ENCODE data around the gene C20orf144.
"Not testable (repeated sequence)": the region's sequence is repeated elsewhere in the genome, so short reads cannot be mapped to it uniquely, and the experiment has no call there.

The C20orf144 gene

GRCh38 chr20:33635341-33635740 is 26.8 kb upstream of the C20orf144 start:
- no peaks in the 10 kb centered on the region for H3K27me3 ChIP-seq (ENCODE audit: control insufficient read depth in 1 of 2, insufficient read depth in 2 of 2, low read length in 2 of 2)
- no peaks in the 10 kb centered on the region for H3K9me3 ChIP-seq (ENCODE audit: control insufficient read depth in 1 of 2, low read length in 2 of 2)
- no peaks in the 10 kb centered on the region for H3K4me1 ChIP-seq (ENCODE audit: control insufficient read depth in 1 of 2, insufficient read depth in 2 of 2, low read length in 2 of 2)
- H3K27ac ChIP-seq (ENCODE audit: low read depth, low read length): no peak overlapping the region
- H3K9ac ChIP-seq (ENCODE audit: low read depth in 1 of 2, low read length in 2 of 2): no peak overlapping the region
- H3K36me3 ChIP-seq (ENCODE audit: control insufficient read depth in 1 of 2, insufficient read depth in 2 of 2, low read length in 2 of 2): peaks cover 27 to 50% of the 10 kb centered on the region in 2 donors
- H3K4me3 ChIP-seq (ENCODE audit: low read depth in 1 of 2, low read length in 2 of 2): no peak overlapping the region

- Histone ChIP-seq H3K9ac (ENCODE audit: low read depth in 1 of 2, low read length in 2 of 2) (no peak overlapping the region), H3K36me3 (ENCODE audit: control insufficient read depth in 1 of 2, insufficient read depth in 2 of 2, low read length in 2 of 2) (peaks cover 20 to 50% of the 10 kb centered on the region in 2 donors), H3K27ac (ENCODE audit: low read depth, low read length) (no peak overlapping the region), H3K4me1 (ENCODE audit: control insufficient read depth in 1 of 2, insufficient read depth in 2 of 2, low read length in 2 of 2) (no peaks in the 10 kb centered on the region), H3K9me3 (ENCODE audit: control insufficient read depth in 1 of 2, low read length in 2 of 2) (no peaks in the 10 kb centered on the region), H3K4me3 (ENCODE audit: low read depth in 1 of 2, low read length in 2 of 2) (no peak overlapping the region), H3K27me3 (ENCODE audit: control insufficient read depth in 1 of 2, insufficient read depth in 2 of 2, low read length in 2 of 2) (no peaks in the 10 kb centered on the region)
These were observed 25.4 kb upstream of the C20orf144 start for GRCh38 chr20:33636776-33637175.

- H3K4me3 ChIP-seq (ENCODE audit: low read depth in 1 of 2, low read length in 2 of 2): no peak overlapping the region
- H3K9ac ChIP-seq (ENCODE audit: low read depth in 1 of 2, low read length in 2 of 2): no peak overlapping the region
- H3K36me3 ChIP-seq (ENCODE audit: control insufficient read depth in 1 of 2, insufficient read depth in 2 of 2, low read length in 2 of 2): peaks cover 30 to 72% of the 10 kb centered on the region in 2 donors
- no peaks in the 10 kb centered on the region for H3K27me3 ChIP-seq (ENCODE audit: control insufficient read depth in 1 of 2, insufficient read depth in 2 of 2, low read length in 2 of 2)
- no peaks in the 10 kb centered on the region for H3K4me1 ChIP-seq (ENCODE audit: control insufficient read depth in 1 of 2, insufficient read depth in 2 of 2, low read length in 2 of 2)
- no peaks in the 10 kb centered on the region for H3K9me3 ChIP-seq (ENCODE audit: control insufficient read depth in 1 of 2, low read length in 2 of 2)
- H3K27ac ChIP-seq (ENCODE audit: low read depth, low read length): no peak overlapping the region
These were observed 21.8 kb upstream of the C20orf144 start for GRCh38 chr20:33640287-33640686.

- H3K36me3 ChIP-seq (ENCODE audit: control insufficient read depth in 1 of 2, insufficient read depth in 2 of 2, low read length in 2 of 2): peaks cover 21 to 54% of the 10 kb centered on the region in 2 donors
These were observed 17.6 kb upstream of the C20orf144 start for GRCh38 chr20:33644313-33645071.

DNA sequence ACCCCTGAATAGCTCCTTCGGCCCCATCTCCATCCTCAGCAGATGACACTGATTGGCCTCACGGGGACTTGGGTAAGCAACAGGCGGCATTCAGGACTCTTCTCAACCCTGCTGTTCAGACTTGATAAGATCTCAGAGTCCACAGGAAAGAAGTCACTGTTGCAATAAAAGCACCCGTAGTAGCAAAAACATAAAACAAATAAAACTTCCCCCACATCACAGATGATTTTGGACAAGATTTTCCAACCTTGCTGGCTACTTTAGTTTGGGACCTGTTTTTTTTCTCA is 17.1 kb upstream of the C20orf144 start:
- Histone ChIP-seq H3K4me1 (ENCODE audit: control insufficient read depth in 1 of 2, insufficient read depth in 2 of 2, low read length in 2 of 2) (peaks cover 3 to 4% of the 10 kb centered on the region in 2 donors), H3K27ac (ENCODE audit: low read depth, low read length) (no peak overlapping the region), H3K27me3 (ENCODE audit: control insufficient read depth in 1 of 2, insufficient read depth in 2 of 2, low read length in 2 of 2) (no peaks in the 10 kb centered on the region), H3K36me3 (ENCODE audit: control insufficient read depth in 1 of 2, insufficient read depth in 2 of 2, low read length in 2 of 2) (peaks cover 18 to 49% of the 10 kb centered on the region in 2 donors), H3K9me3 (ENCODE audit: control insufficient read depth in 1 of 2, low read length in 2 of 2) (no peaks in the 10 kb centered on the region), H3K4me3 (ENCODE audit: low read depth in 1 of 2, low read length in 2 of 2) (no peak overlapping the region), H3K9ac (ENCODE audit: low read depth in 1 of 2, low read length in 2 of 2) (no peak overlapping the region)

More at GRCh38 chr20:33644313-33645071, 17.6 kb upstream of the C20orf144 start:
- no peak overlapping the region for H3K27ac ChIP-seq (ENCODE audit: low read depth, low read length)
- peaks cover 3% of the 10 kb centered on the region in 2 donors for H3K4me1 ChIP-seq (ENCODE audit: control insufficient read depth in 1 of 2, insufficient read depth in 2 of 2, low read length in 2 of 2)
- H3K9me3 ChIP-seq (ENCODE audit: control insufficient read depth in 1 of 2, low read length in 2 of 2): no peaks in the 10 kb centered on the region
- H3K4me3 ChIP-seq (ENCODE audit: low read depth in 1 of 2, low read length in 2 of 2): no peak overlapping the region
- H3K9ac ChIP-seq (ENCODE audit: low read depth in 1 of 2, low read length in 2 of 2): no peak overlapping the region
- no peaks in the 10 kb centered on the region for H3K27me3 ChIP-seq (ENCODE audit: control insufficient read depth in 1 of 2, insufficient read depth in 2 of 2, low read length in 2 of 2)

DNA sequence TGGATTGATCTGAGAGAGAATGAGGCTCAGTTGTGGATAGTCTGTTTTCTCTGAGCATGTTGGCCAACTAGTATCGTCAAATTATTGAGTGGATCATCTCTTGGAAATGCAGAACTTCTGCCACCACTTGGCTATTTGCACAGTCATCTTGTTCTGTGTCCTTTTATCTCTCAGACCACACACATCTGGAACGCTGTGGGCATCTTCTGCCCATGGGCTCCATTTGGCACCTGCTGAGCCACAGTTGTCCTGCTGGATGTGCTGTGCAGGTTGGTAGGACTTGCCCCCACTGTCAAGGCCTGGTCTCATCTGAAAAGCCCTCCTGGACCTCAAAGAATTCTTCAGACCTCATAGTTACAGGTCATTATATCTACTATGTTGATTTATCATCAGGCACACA is 16.7 kb upstream of the C20orf144 start:
- Histone ChIP-seq H3K36me3 (ENCODE audit: control insufficient read depth in 1 of 2, insufficient read depth in 2 of 2, low read length in 2 of 2) (peaks cover 18 to 45% of the 10 kb centered on the region in 2 donors), H3K4me1 (ENCODE audit: control insufficient read depth in 1 of 2, insufficient read depth in 2 of 2, low read length in 2 of 2) (peaks cover 3 to 4% of the 10 kb centered on the region in 2 donors)

DNA sequence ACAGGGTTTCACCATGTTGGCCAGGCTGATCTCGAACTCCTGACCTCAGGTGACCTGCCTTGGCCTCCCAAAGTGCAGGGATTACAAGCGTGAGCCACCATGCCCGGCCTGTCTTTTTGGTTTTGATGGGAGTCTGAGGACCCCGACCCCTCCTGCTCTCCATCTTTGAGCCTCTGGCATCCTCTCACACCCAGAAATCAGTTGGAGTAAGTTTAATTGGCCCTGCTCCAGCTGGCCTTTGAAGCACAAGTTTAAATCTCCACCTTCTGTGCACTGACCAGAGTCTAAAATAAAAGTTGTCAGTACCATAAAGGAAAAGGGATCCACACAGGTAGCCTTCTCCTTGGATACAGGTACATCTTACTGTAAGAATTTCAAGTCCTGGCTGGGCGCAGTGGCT is 15.9 kb upstream of the C20orf144 start:
- Histone ChIP-seq H3K27ac (ENCODE audit: low read depth, low read length) (no peak overlapping the region), H3K9ac (ENCODE audit: low read depth in 1 of 2, low read length in 2 of 2) (no peak overlapping the region), H3K36me3 (ENCODE audit: control insufficient read depth in 1 of 2, insufficient read depth in 2 of 2, low read length in 2 of 2) (peaks cover 15 to 41% of the 10 kb centered on the region in 2 donors), H3K4me3 (ENCODE audit: low read depth in 1 of 2, low read length in 2 of 2) (no peak overlapping the region), H3K9me3 (ENCODE audit: control insufficient read depth in 1 of 2, low read length in 2 of 2) (no peaks in the 10 kb centered on the region), H3K4me1 (ENCODE audit: control insufficient read depth in 1 of 2, insufficient read depth in 2 of 2, low read length in 2 of 2) (peaks cover 7 to 11% of the 10 kb centered on the region in 2 donors), H3K27me3 (ENCODE audit: control insufficient read depth in 1 of 2, insufficient read depth in 2 of 2, low read length in 2 of 2) (no peaks in the 10 kb centered on the region)

More for the DNA sequence above, 16.7 kb upstream of the C20orf144 start:
- Histone ChIP-seq H3K27ac (ENCODE audit: low read depth, low read length) (no peak overlapping the region), H3K9ac (ENCODE audit: low read depth in 1 of 2, low read length in 2 of 2) (no peak overlapping the region), H3K9me3 (ENCODE audit: control insufficient read depth in 1 of 2, low read length in 2 of 2) (no peaks in the 10 kb centered on the region), H3K27me3 (ENCODE audit: control insufficient read depth in 1 of 2, insufficient read depth in 2 of 2, low read length in 2 of 2) (no peaks in the 10 kb centered on the region), H3K4me3 (ENCODE audit: low read depth in 1 of 2, low read length in 2 of 2) (no peak overlapping the region)

GRCh38 chr20:33646959-33647602 is 15.0 kb upstream of the C20orf144 start:
- H3K9ac ChIP-seq (ENCODE audit: low read depth in 1 of 2, low read length in 2 of 2); H3K27me3 ChIP-seq (ENCODE audit: control insufficient read depth in 1 of 2, insufficient read depth in 2 of 2, low read length in 2 of 2); H3K4me3 ChIP-seq (ENCODE audit: low read depth in 1 of 2, low read length in 2 of 2); H3K9me3 ChIP-seq (ENCODE audit: control insufficient read depth in 1 of 2, low read length in 2 of 2); H3K27ac ChIP-seq (ENCODE audit: low read depth, low read length): not testable (repeated sequence)
- Histone ChIP-seq H3K36me3 (ENCODE audit: control insufficient read depth in 1 of 2, insufficient read depth in 2 of 2, low read length in 2 of 2) (peaks cover 15 to 35% of the 10 kb centered on the region in 2 donors), H3K4me1 (ENCODE audit: control insufficient read depth in 1 of 2, insufficient read depth in 2 of 2, low read length in 2 of 2) (peaks cover 11 to 13% of the 10 kb centered on the region in 2 donors)

DNA sequence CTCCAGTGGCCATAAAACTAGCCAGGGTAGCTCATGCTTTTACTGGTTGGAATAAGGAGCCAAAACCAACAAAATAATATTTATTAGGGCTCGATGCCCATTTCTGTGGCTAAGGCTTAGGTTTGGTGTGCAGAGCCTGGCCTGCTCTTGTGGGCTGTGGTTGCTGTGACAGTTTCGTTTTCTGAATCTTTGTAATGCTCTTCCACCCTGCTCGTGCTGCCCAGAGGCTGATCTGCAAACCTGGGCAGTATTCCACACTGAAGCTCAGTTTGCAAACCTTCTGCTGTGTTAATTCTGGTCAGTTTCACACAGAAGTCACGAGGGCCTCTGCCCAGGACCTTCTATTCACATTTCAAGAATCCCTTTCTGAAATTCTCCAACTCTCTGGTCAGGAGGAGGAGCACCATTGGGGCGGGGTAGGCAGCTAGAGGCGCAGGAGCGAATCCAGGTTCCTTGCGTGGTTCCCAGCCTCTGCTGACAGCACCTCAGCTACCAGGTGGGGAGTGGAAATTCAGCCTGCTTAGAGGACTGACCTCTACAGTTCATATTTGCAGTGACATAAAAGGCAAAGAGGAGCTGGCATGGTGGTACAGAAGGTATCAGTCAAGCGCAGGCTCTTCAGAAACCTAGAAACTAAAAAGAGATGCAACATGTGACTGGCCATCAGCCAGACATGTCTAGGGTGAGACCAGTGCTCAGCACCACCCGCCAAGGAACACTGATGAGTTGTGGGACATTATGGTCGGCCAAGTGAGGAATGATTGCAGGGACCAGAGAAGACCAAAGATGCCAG is 14.3 kb upstream of the C20orf144 start:
- Histone ChIP-seq H3K4me3 (ENCODE audit: low read depth in 1 of 2, low read length in 2 of 2) (no peak overlapping the region), H3K27ac (ENCODE audit: low read depth, low read length) (no peak overlapping the region), H3K36me3 (ENCODE audit: control insufficient read depth in 1 of 2, insufficient read depth in 2 of 2, low read length in 2 of 2) (peaks cover 15 to 33% of the 10 kb centered on the region in 2 donors), H3K9me3 (ENCODE audit: control insufficient read depth in 1 of 2, low read length in 2 of 2) (no peaks in the 10 kb centered on the region), H3K9ac (ENCODE audit: low read depth in 1 of 2, low read length in 2 of 2) (no peak overlapping the region), H3K4me1 (ENCODE audit: control insufficient read depth in 1 of 2, insufficient read depth in 2 of 2, low read length in 2 of 2) (peaks cover 13 to 17% of the 10 kb centered on the region in 2 donors), H3K27me3 (ENCODE audit: control insufficient read depth in 1 of 2, insufficient read depth in 2 of 2, low read length in 2 of 2) (no peaks in the 10 kb centered on the region)

Measured in duodenal mucosa (tissue), 2 donors.